ENCODE results near the gene HSPE1. TPM values are rescaled to one million over a fixed set of nuclear protein-coding genes. Genes with fewer than 3 reads are reported as not detected.
A peak's percentile ranks its signal among the peaks of the same experiment; 100 is the strongest.
"Not testable (repeated sequence)": the region's sequence is repeated elsewhere in the genome, so short reads cannot be mapped to it uniquely, and the experiment has no call there.

Gene HSPE1
- total and polyA plus RNA-seq, 3 experiments from 2014 or later: 141 to 476 (median 449) TPM

- Histone ChIP-seq H3K9me3 (ENCODE audit: low read length) (no peaks in the 10 kb centered on the region), H3K4me3 (ENCODE audit: low read length) (no peak overlapping the region), H3K36me3 (ENCODE audit: insufficient read depth, low read length) (peaks cover 24% of the 10 kb centered on the region), H3K4me1 (ENCODE audit: insufficient read depth, low read length) (peaks cover 5% of the 10 kb centered on the region), H3K27me3 (ENCODE audit: insufficient read depth, low read length, poor library complexity, severe bottlenecking) (no peaks in the 10 kb centered on the region), H3K27ac (ENCODE audit: low read depth, low read length) (no peak overlapping the region)
- DNase-seq: no peak
- peaks cover 28 to 55% (median 52%) of the 10 kb centered on the region in 3 donors for H3K4me1 Mint-ChIP-seq
- H3K4me3 Mint-ChIP-seq: no peak overlapping the region
- H3K27me3 Mint-ChIP-seq: no peaks in the 10 kb centered on the region
- peaks cover 4 to 83% (median 17%) of the 10 kb centered on the region in 3 donors for H3K36me3 Mint-ChIP-seq
- peak overlapping the region in 5 of 8 donors; percentile 1 to 37 (median 10) for H3K27ac Mint-ChIP-seq
- H3K9me3 Mint-ChIP-seq: no peaks in the 10 kb centered on the region
- CTCF ChIA-PET: no interaction called here
- POLR2A ChIA-PET: no interaction called here
Observed at GRCh38 chr2:197539734-197540133, 39.6 kb downstream of the HSPE1 start.

- ChIA-PET CTCF (no interaction called here), POLR2A (no interaction called here)
- no peaks in the 10 kb centered on the region for H3K9me3 Mint-ChIP-seq
- H3K27me3 Mint-ChIP-seq: no peaks in the 10 kb centered on the region
- Histone ChIP-seq H3K27ac (ENCODE audit: low read depth, low read length) (no peak overlapping the region), H3K27me3 (ENCODE audit: insufficient read depth, low read length, poor library complexity, severe bottlenecking) (no peaks in the 10 kb centered on the region), H3K4me1 (ENCODE audit: insufficient read depth, low read length) (no peaks in the 10 kb centered on the region), H3K4me3 (ENCODE audit: low read length) (no peak overlapping the region), H3K36me3 (ENCODE audit: insufficient read depth, low read length) (peaks cover 15% of the 10 kb centered on the region), H3K9me3 (ENCODE audit: low read length) (no peaks in the 10 kb centered on the region)
- peaks cover 13 to 73% (median 13%) of the 10 kb centered on the region in 3 donors for H3K36me3 Mint-ChIP-seq
- H3K4me3 Mint-ChIP-seq: no peak overlapping the region
- DNase-seq: no peak
- peaks cover 19 to 44% (median 24%) of the 10 kb centered on the region in 3 donors for H3K4me1 Mint-ChIP-seq
- H3K27ac Mint-ChIP-seq: no peak overlapping the region
Observed at GRCh38 chr2:197543206-197543605, 43.0 kb downstream of the HSPE1 start.

- DNase-seq: no peak
- H3K4me1 ChIP-seq (ENCODE audit: insufficient read depth, low read length): no peaks in the 10 kb centered on the region
- H3K27ac Mint-ChIP-seq: peak overlapping the region in 5 of 8 donors; percentile 26 to 75 (median 50)
- no peak overlapping the region for H3K27ac ChIP-seq (ENCODE audit: low read depth, low read length)
- no peak overlapping the region for H3K4me3 ChIP-seq (ENCODE audit: low read length)
- ChIA-PET POLR2A (no interaction called here), CTCF (interaction anchor here (0.9 kb wide), 1 partner anchor 12 kb away, joined by 3 read pairs; no protein-coding TSS in a partner anchor)
- H3K36me3 Mint-ChIP-seq: peaks cover 9 to 74% (median 18%) of the 10 kb centered on the region in 3 donors
- H3K4me1 Mint-ChIP-seq: peaks cover 5 to 20% (median 8%) of the 10 kb centered on the region in 3 donors
- peaks cover 20% of the 10 kb centered on the region for H3K36me3 ChIP-seq (ENCODE audit: insufficient read depth, low read length)
- no peaks in the 10 kb centered on the region for H3K27me3 Mint-ChIP-seq
- H3K27me3 ChIP-seq (ENCODE audit: insufficient read depth, low read length, poor library complexity, severe bottlenecking): no peaks in the 10 kb centered on the region
- H3K9me3 ChIP-seq (ENCODE audit: low read length): no peaks in the 10 kb centered on the region
- no peak overlapping the region for H3K4me3 Mint-ChIP-seq
- no peaks in the 10 kb centered on the region for H3K9me3 Mint-ChIP-seq
Observed at GRCh38 chr2:197547163-197547900, 47.2 kb downstream of the HSPE1 start.

- H3K9me3 ChIP-seq (ENCODE audit: low read length): no peaks in the 10 kb centered on the region
- Mint-ChIP-seq H3K36me3 (peaks cover 9 to 75% (median 12%) of the 10 kb centered on the region in 3 donors), H3K27ac (peak overlapping the region in 1 of 8 donors; percentile 85), H3K4me1 (peaks cover under 1 to 16% (median 8%) of the 10 kb centered on the region in 3 donors), H3K9me3 (no peaks in the 10 kb centered on the region), H3K4me3 (no peak overlapping the region), H3K27me3 (no peaks in the 10 kb centered on the region)
- POLR2A ChIA-PET: interaction anchor here (0.6 kb wide), 1 partner anchor 118 kb away, joined by 3 read pairs; no protein-coding TSS in a partner anchor
- DNase-seq: no peak
- no peaks in the 10 kb centered on the region for H3K4me1 ChIP-seq (ENCODE audit: insufficient read depth, low read length)
- H3K36me3 ChIP-seq (ENCODE audit: insufficient read depth, low read length): peaks cover 19% of the 10 kb centered on the region
- CTCF ChIA-PET: no interaction called here
- H3K27me3 ChIP-seq (ENCODE audit: insufficient read depth, low read length, poor library complexity, severe bottlenecking): no peaks in the 10 kb centered on the region
- H3K4me3 ChIP-seq (ENCODE audit: low read length): no peak overlapping the region
- no peak overlapping the region for H3K27ac ChIP-seq (ENCODE audit: low read depth, low read length)
Observed at GRCh38 chr2:197548582-197548981, 48.4 kb downstream of the HSPE1 start.

- H3K36me3 Mint-ChIP-seq: peaks cover 6 to 71% (median 13%) of the 10 kb centered on the region in 3 donors
- POLR2A ChIA-PET; H3K9me3 ChIP-seq (ENCODE audit: low read length); H3K4me3 ChIP-seq (ENCODE audit: low read length); H3K27ac ChIP-seq (ENCODE audit: low read depth, low read length); H3K4me3 Mint-ChIP-seq; H3K4me1 ChIP-seq (ENCODE audit: insufficient read depth, low read length); H3K27me3 Mint-ChIP-seq; H3K9me3 Mint-ChIP-seq; DNase-seq; H3K27me3 ChIP-seq (ENCODE audit: insufficient read depth, low read length, poor library complexity, severe bottlenecking); H3K27ac Mint-ChIP-seq; CTCF ChIA-PET: not testable (repeated sequence)
- peaks cover 19% of the 10 kb centered on the region for H3K36me3 ChIP-seq (ENCODE audit: insufficient read depth, low read length)
- peaks cover under 1 to 16% (median 6%) of the 10 kb centered on the region in 3 donors for H3K4me1 Mint-ChIP-seq
Observed at GRCh38 chr2:197551260-197551659, 51.1 kb downstream of the HSPE1 start.

Other genes starting within 250 kb of the HSPE1 start
- 100 to 1,000 TPM; 142 to 150 TPM for gene ANKRD44, start 189.6 kb upstream of the HSPE1 start, total RNA-seq
- gene ANKRD44, start 189.6 kb upstream of the HSPE1 start, polyA plus RNA-seq: 90.1 TPM
- gene SF3B1, start 65.4 kb upstream of the HSPE1 start, total RNA-seq: 100 to 1,000 TPM; 281 to 287 TPM
- gene SF3B1, start 65.4 kb upstream of the HSPE1 start, polyA plus RNA-seq: 153 TPM
- gene COQ10B, start 46.8 kb upstream of the HSPE1 start, total RNA-seq: 10 to 100 TPM; 23.4 to 23.7 TPM
- gene COQ10B, start 46.8 kb upstream of the HSPE1 start, polyA plus RNA-seq: 42.6 TPM
- 1,000 to 10,000 TPM; 1,152 to 1,183 TPM for gene HSPD1, start 539 bp upstream of the HSPE1 start, total RNA-seq
- 110 TPM for gene HSPD1, start 539 bp upstream of the HSPE1 start, polyA plus RNA-seq
- 10 to 100 TPM; 21.9 to 26.2 TPM for gene MOB4, start 15.7 kb downstream of the HSPE1 start, total RNA-seq
- gene MOB4, start 15.7 kb downstream of the HSPE1 start, polyA plus RNA-seq: 26.1 TPM
- gene RFTN2, start 175.2 kb downstream of the HSPE1 start, total RNA-seq: under 1 TPM in 1 of 2 experiments, not detected in 1; 0.09 TPM
- gene RFTN2, start 175.2 kb downstream of the HSPE1 start, polyA plus RNA-seq: 0.06 TPM
- gene MARS2, start 205.0 kb downstream of the HSPE1 start, total RNA-seq: 10 to 100 TPM; 27.1 to 27.9 TPM
- 8.5 TPM for gene MARS2, start 205.0 kb downstream of the HSPE1 start, polyA plus RNA-seq